ENCODE measurements around the gene AMPD3. TPM values are rescaled to one million over a fixed set of nuclear protein-coding genes. Genes with fewer than 3 reads are reported as not detected.

Gene AMPD3
- total RNA-seq, 2 experiments from 2014 or later = 18.8 to 21.1 TPM

DNA sequence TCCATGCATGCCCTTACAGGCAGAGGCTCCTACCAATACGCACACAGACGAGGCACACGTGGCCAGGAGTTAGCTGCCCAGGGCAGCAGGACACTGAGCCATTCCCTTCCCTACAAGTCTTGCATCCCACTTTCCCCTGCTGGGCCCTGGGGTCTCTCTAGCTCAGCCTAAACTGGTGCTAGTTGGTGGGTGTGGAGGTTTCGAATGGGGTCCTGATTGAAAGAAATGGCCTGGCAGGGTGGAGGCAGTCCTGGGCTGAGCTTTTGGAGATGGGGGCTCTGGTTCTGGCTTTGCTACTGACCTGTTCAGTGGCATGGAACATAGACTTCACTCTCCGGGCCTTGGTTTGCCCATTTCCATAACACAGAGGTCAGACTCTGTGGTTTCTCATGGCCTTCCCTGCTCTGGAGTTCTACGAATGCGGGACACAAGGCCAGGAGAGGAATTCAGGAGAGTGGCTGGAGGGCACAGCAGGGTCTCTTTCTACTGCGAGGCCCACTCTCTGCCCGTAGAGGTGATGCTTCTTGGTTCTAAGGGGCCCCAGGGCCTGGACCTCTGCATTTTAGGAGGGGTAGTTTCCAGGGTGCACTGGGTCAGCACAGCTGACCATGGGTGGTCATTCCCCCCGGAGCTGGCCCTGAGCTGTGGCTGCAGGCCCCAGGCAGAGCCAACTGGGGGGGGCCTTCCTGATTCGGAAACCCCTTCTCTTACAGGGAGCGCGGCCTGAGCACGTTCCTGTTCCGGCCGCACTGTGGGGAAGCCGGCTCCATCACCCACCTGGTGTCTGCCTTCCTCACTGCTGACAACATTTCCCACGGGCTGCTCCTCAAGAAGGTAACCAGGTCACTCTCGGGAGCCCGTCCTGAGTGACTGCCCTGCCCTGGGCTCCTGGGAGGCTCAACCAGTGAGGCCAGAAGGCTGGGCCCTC, 46.0 kb downstream of the AMPD3 start:
- Mint-ChIP-seq H3K27me3 (no peaks in the 10 kb centered on the region), H3K4me3 (no peak overlapping the region), H3K4me1 (no peaks in the 10 kb centered on the region), H3K27ac (no peak overlapping the region), H3K9me3 (no peaks in the 10 kb centered on the region), H3K36me3 (peaks cover 11% of the 10 kb centered on the region)
- POLR2A ChIA-PET = no interaction called here
- no peak for ATAC-seq (ENCODE audit: low read depth)
- DNase-seq = no peak

DNA sequence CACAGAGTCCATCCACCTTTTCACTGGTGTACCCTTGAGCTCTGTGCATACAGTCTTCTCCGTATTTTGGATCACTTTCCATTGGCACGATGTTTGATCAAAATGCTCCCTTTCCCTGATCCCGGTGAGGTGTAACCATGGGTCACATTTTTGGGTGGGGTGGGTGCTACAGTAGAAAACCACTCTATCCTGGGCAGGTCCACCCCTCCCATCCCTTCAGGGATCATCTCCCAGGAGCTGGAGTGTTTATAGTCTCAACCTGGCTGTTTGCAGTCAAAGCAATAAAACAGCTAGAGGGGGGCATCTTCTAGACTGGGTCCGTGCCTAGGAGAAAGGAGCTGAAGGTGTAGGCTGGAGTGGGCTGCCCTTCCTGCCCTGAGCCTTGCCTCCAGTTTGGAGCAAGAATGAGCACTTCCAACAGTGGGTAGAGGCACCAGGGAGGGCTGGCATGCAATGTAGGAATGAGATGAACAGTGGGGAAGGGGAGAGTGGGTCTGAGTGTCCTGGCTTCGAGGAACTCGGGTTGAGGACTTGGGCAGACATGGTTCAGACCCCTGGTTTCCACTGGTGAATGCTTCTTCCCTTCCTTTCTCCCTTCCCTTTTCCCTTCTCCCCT, 47.1 kb downstream of the AMPD3 start:
- POLR2A ChIA-PET = no interaction called here
- no peak for DNase-seq
- no peaks in the 10 kb centered on the region for H3K27me3 Mint-ChIP-seq
- H3K36me3 Mint-ChIP-seq = peaks cover 11% of the 10 kb centered on the region
- ATAC-seq (ENCODE audit: low read depth) = no peak
- no peak overlapping the region for H3K4me3 Mint-ChIP-seq
- no peak overlapping the region for H3K27ac Mint-ChIP-seq
- H3K9me3 Mint-ChIP-seq = no peaks in the 10 kb centered on the region
- no peaks in the 10 kb centered on the region for H3K4me1 Mint-ChIP-seq

DNA sequence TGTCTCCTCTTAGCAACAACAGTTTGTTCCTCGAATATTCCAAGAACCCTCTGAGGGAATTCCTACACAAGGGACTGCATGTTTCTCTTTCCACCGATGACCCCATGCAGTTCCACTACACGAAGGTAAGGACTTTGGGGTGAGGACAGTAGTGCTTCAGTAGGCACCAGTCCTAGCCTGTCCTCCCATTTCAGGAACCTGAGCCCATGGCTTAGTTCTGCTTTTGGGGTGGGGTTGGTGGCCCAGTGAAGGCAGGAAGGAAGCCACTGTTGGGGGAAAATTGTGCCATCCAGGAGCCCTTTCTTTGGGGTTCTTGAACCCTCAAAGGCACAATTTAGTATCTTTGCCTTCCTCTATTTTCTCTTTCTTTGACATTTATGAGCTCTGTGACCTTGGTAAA, 47.7 kb downstream of the AMPD3 start:
- Mint-ChIP-seq H3K27me3 (no peaks in the 10 kb centered on the region), H3K27ac (no peak overlapping the region), H3K4me1 (no peaks in the 10 kb centered on the region), H3K36me3 (peaks cover 11% of the 10 kb centered on the region), H3K4me3 (no peak overlapping the region), H3K9me3 (no peaks in the 10 kb centered on the region)
- ATAC-seq (ENCODE audit: low read depth) (no peak), DNase-seq (no peak)
- POLR2A ChIA-PET = no interaction called here

DNA sequence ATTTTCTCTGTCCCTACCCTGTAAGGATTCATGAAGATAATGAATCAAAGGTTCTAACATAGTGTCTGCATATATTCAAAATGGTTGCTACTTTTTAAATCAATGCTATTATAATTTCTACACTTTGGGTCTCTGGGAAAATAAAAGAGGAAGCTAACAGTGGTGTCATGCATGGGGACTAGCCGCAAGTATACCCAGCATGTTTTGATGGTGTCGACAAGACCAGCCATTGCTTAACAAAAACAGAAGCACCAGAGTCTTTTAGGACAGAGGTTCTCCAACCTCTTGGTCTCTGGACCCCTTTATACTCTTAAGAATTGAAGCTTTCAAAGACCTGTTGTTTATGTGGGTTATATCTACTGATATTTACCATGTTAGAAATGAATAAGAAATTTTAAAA, 48.2 kb downstream of the AMPD3 start:
- Mint-ChIP-seq H3K4me3 (no peak overlapping the region), H3K36me3 (peaks cover 11% of the 10 kb centered on the region), H3K9me3 (no peaks in the 10 kb centered on the region), H3K27ac (no peak overlapping the region), H3K27me3 (no peaks in the 10 kb centered on the region), H3K4me1 (no peaks in the 10 kb centered on the region)
- DNase-seq = no peak
- ATAC-seq (ENCODE audit: low read depth) = no peak
- POLR2A ChIA-PET = no interaction called here

DNA sequence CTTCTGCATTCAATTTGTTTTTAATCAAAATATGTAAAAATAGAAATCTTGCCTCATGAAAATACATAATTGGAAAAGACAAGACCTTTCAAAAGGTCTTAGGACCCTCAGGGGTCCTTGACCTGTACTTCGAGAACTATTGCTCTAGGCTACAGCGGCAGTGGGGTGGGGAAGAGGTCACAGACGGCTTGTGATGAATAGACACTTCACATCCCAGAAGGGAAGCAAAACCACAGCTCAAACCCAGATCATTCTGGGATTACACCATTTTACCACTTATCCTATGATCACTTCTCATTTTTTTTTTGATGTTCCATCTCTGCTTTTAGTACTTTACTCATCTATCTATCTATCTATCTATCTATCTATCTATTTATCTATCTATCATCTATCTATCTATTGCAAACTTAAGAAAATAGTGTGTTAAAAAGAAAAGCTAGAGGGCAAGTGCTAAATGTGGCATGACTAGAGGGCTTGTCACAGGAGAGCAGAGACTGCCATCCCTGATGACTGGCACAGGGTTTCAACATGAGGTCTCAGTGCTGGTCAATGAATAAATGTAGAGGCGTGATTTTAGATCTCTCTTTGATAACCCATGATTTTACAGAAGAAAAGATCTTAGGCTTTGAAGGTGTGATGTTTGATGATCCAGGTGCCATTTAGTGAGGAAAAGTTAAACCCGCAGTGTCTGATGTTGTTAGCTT, 48.9 kb downstream of the AMPD3 start:
- no peaks in the 10 kb centered on the region for H3K9me3 Mint-ChIP-seq
- POLR2A ChIA-PET = interaction anchor here (0.6 kb wide), 1 partner anchor 17 kb away, joined by 4 read pairs; no protein-coding TSS in a partner anchor
- DNase-seq (no peak), ATAC-seq (ENCODE audit: low read depth) (no peak)
- H3K36me3 Mint-ChIP-seq = peaks cover 11% of the 10 kb centered on the region
- H3K4me3 Mint-ChIP-seq = no peak overlapping the region
- H3K4me1 Mint-ChIP-seq = no peaks in the 10 kb centered on the region
- H3K27me3 Mint-ChIP-seq = no peaks in the 10 kb centered on the region
- no peak overlapping the region for H3K27ac Mint-ChIP-seq

DNA sequence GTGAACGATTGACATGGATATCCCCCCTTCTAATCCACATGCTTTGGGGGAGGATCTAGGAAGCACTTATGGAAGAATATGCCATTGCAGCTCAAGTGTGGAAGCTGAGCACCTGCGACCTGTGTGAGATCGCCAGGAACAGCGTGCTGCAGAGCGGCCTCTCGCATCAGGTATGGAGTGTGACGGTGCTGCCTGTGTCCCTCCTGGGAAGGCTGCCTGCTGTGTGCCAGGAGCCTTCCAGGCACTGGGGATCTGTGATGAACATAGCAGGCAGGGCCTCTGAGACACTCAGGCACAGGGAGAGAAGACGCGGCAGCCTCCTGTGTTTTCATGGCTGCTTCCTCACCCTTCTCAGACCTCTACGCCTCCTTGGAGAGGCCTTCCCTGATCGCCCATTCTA, 49.4 kb downstream of the AMPD3 start:
- no peaks in the 10 kb centered on the region for H3K4me1 Mint-ChIP-seq
- DNase-seq (no peak), ATAC-seq (ENCODE audit: low read depth) (no peak)
- H3K27me3 Mint-ChIP-seq = no peaks in the 10 kb centered on the region
- no peak overlapping the region for H3K27ac Mint-ChIP-seq
- POLR2A ChIA-PET = interaction anchor here (0.6 kb wide), 1 partner anchor 17 kb away, joined by 4 read pairs; no protein-coding TSS in a partner anchor
- H3K4me3 Mint-ChIP-seq = no peak overlapping the region
- H3K36me3 Mint-ChIP-seq = peaks cover 11% of the 10 kb centered on the region
- H3K9me3 Mint-ChIP-seq = no peaks in the 10 kb centered on the region

DNA sequence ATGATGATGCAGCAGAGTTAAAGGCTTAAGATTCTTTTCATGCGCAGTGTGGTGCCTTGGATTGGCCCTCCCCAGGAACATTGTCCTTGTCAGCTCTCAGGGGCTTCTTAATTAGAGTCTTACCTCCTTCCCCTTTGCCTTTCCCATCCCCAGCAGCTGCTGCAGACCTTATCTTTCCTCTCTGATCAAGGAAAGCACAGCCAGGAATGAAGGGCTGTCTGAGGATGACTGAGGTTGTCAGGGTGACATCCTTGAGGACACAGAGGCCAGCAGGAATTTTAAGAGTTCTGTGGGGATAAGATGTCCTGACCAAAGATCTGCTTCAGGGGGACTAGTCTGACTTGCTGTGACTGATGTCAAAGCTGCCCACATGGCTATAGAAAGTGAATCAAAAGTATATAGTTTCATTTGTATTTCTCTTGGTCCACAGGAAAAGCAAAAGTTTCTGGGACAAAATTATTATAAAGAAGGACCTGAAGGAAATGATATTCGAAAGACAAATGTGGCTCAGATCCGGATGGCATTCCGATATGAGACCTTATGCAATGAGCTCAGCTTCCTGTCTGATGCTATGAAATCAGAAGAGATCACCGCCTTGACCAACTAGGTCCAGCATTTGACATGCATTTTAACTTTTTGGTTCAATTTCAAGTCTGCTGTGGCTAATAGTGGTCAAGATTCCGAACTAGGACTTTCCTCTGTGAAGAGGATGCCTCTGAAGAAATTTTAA, 50.4 kb downstream of the AMPD3 start:
- Mint-ChIP-seq H3K27me3 (no peaks in the 10 kb centered on the region), H3K4me3 (no peak overlapping the region), H3K9me3 (no peaks in the 10 kb centered on the region), H3K4me1 (no peaks in the 10 kb centered on the region), H3K27ac (no peak overlapping the region), H3K36me3 (peaks cover 7% of the 10 kb centered on the region)
- DNase-seq = no peak
- POLR2A ChIA-PET = no interaction called here
- no peak for ATAC-seq (ENCODE audit: low read depth)

DNA sequence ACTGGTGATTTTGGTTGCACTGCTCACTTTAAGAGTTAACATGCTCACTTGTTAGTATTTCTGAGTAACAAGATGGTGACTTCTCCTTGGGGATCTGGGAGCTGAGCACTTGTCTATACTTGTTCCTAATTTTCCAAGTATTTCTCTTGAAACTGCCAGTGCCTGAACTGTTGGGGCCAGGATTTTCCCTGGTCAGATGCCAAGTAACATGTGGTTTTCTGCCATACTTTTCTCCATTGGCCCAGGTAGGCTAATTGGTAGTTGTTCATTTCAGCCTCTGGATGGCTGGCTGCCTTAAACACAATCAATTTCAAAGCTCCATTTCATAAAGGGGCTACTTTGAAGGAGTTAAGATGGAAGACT, 50.9 kb downstream of the AMPD3 start:
- Mint-ChIP-seq H3K4me1 (no peaks in the 10 kb centered on the region), H3K27me3 (no peaks in the 10 kb centered on the region), H3K9me3 (no peaks in the 10 kb centered on the region), H3K4me3 (no peak overlapping the region), H3K36me3 (peaks cover 9% of the 10 kb centered on the region), H3K27ac (no peak overlapping the region)
- DNase-seq (no peak), ATAC-seq (ENCODE audit: low read depth) (no peak)
- POLR2A ChIA-PET = no interaction called here

DNA sequence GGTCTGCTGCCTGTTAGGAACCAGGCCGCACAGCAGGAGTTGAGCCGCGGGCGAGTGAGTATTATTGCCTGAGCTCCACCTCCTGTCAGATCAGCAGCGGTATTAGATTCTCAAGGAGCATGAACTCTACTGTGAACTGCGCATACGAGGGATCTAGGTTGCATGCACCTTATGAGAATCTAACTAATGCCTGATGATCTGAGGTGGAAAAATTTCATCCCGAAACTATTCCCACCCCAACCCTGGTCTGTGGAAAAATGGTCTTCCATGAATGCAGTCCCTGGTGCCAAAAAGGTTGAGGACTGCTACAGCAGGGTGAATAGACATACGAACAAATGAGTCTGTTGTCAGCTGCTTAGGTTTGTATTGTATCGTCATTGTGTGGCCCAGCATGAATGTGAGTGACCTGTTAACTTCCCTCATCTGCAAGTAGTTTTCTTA, 56.1 kb downstream of the AMPD3 start:
- H3K27ac Mint-ChIP-seq = no peak overlapping the region
- H3K4me3 Mint-ChIP-seq = no peak overlapping the region
- POLR2A ChIA-PET = no interaction called here
- peaks cover 6% of the 10 kb centered on the region for H3K36me3 Mint-ChIP-seq
- H3K9me3 Mint-ChIP-seq = no peaks in the 10 kb centered on the region
- H3K4me1 Mint-ChIP-seq = no peaks in the 10 kb centered on the region
- DNase-seq = no peak
- no peak for ATAC-seq (ENCODE audit: low read depth)
- H3K27me3 Mint-ChIP-seq = no peaks in the 10 kb centered on the region

DNA sequence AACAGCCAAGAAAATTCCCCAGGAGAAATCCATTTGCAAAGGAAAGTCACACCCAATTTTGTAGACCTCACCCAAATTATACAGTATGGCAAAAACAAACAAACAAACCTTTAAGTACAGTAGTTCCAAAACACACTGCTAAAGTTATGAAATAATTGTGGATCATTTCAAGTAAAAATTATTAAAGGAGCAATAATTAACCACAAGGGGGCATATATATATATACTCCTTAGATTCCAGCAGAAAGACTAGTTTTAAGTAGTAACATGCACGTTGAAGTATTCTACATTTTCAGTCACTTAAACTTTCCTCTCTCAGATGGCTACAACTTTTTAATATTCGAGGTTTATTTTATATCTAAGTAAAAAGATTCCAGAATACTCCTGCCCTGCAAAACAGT, 59.1 kb downstream of the AMPD3 start:
- DNase-seq (no peak), ATAC-seq (ENCODE audit: low read depth) (no peak)
- POLR2A ChIA-PET = no interaction called here
- H3K4me1 Mint-ChIP-seq = no peaks in the 10 kb centered on the region
- H3K4me3 Mint-ChIP-seq = no peak overlapping the region
- no peaks in the 10 kb centered on the region for H3K27me3 Mint-ChIP-seq
- H3K27ac Mint-ChIP-seq = no peak overlapping the region
- peaks cover 6% of the 10 kb centered on the region for H3K36me3 Mint-ChIP-seq
- no peaks in the 10 kb centered on the region for H3K9me3 Mint-ChIP-seq

DNA sequence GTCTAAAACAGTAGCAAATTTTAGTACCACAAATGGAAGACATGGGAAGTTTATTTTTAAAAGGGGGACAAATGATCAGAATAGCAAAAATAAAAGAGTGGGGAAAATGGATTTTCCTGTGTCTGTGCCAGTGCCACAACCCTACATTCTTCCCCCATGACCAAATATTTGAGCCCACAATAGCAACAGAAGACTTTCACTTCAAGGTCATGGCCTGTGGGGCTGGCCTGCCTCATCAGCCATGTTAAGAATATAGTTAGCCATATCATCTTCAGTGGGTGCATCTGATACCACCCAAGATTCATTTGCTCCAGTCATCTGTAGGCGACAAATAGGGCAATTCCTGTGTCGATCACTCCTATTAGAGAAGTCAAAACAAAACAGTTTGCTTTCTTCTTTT, 59.6 kb downstream of the AMPD3 start:
- no peaks in the 10 kb centered on the region for H3K9me3 Mint-ChIP-seq
- no peak overlapping the region for H3K4me3 Mint-ChIP-seq
- no peaks in the 10 kb centered on the region for H3K4me1 Mint-ChIP-seq
- peaks cover 6% of the 10 kb centered on the region for H3K36me3 Mint-ChIP-seq
- ATAC-seq (ENCODE audit: low read depth) (no peak), DNase-seq (no peak)
- no peaks in the 10 kb centered on the region for H3K27me3 Mint-ChIP-seq
- POLR2A ChIA-PET = no interaction called here
- no peak overlapping the region for H3K27ac Mint-ChIP-seq

DNA sequence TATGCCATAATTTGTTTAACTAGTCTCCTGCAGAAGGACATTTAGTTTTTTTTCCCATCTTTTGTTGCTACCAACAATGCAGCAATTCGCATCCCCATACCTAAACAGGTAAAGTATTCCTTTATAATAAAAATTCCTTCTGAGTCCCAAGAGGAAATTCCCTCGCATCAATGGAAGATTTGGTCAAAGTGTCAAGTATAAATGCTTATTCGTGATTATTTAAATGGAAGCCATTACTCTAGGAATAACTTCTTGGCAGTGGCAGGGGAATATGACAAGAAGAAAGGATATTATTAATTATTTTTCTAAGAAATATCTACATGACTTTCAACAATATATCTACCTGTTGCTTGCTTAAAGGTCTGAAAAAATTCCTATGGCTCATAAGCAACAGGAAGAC, 60.4 kb downstream of the AMPD3 start:
- H3K27me3 Mint-ChIP-seq = no peaks in the 10 kb centered on the region
- DNase-seq (no peak), ATAC-seq (ENCODE audit: low read depth) (no peak)
- H3K4me1 Mint-ChIP-seq = no peaks in the 10 kb centered on the region
- H3K9me3 Mint-ChIP-seq = no peaks in the 10 kb centered on the region
- H3K27ac Mint-ChIP-seq = no peak overlapping the region
- no peak overlapping the region for H3K4me3 Mint-ChIP-seq
- POLR2A ChIA-PET = no interaction called here
- peaks cover 6% of the 10 kb centered on the region for H3K36me3 Mint-ChIP-seq

DNA sequence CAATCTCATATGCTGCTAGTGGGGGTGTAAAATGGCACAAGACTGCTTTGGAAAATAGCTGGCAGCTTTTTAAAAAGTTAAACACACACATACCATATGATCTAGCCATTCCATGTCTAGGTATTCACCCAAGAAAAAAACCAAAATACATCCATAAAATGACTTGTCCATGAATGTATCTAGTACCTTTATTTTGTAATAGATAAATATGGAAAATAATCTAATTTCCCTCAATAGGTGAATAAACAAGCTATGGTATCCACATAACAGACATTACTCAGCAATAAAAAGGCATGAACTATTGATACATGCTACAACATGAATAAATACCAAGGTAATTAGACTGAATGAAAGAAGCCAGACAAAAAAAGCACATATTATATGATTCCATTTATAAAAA, 63.1 kb downstream of the AMPD3 start:
- H3K27ac Mint-ChIP-seq = no peak overlapping the region
- no peaks in the 10 kb centered on the region for H3K27me3 Mint-ChIP-seq
- POLR2A ChIA-PET = no interaction called here
- no peak overlapping the region for H3K4me3 Mint-ChIP-seq
- no peaks in the 10 kb centered on the region for H3K4me1 Mint-ChIP-seq
- H3K36me3 Mint-ChIP-seq = peaks cover 9% of the 10 kb centered on the region
- no peaks in the 10 kb centered on the region for H3K9me3 Mint-ChIP-seq
- DNase-seq (no peak), ATAC-seq (ENCODE audit: low read depth) (no peak)

Data from activated naive CD8-positive, alpha-beta T cell treated with anti-CD3 and anti-CD28 coated beads, Interleukin-2, amount 10 ng/mL, durations not matched to agents 7 days and 5 days (primary cell).